Activated CD8-positive, alpha-beta T cell treated with anti-CD3 and anti-CD28 coated beads for 36 hours (primary cell): ENCODE results near the gene FBXL14. TPM values are rescaled to one million over a fixed set of nuclear protein-coding genes. Genes with fewer than 3 reads are reported as not detected.

Experiments
- ATAC-seq: fragments of 200-7000 bp; cut with Tn5 transposase; one replicate; pipeline ENCODE4 v1.10.0; 2021; ENCODE audit warnings: mild to moderate bottlenecking, moderate library complexity
- CTCF ChIA-PET: fragments of 350-600 bp; sonication (Branson Sonifier 250); formaldehyde crosslinking; loops from one replicate; lab custom pipeline; 2021; ENCODE audit warnings: antibody characterized with exemption; lab: Charles Lee
- POLR2A ChIA-PET: fragments of 350-600 bp; sonication (Branson Sonifier 250); formaldehyde crosslinking; loops from one replicate; lab custom pipeline; 2021; ENCODE audit warnings: antibody characterized with exemption; lab: Charles Lee
- DNase-seq: peaks from one replicate; pipeline ENCODE4 v3.0.0-alpha.2; 2020
- H3K27ac Mint-ChIP-seq: one replicate; pipeline ENCODE4 v1.8.0; 2021; ENCODE audit warnings: mild to moderate bottlenecking, mixed read lengths
- H3K27me3 Mint-ChIP-seq: one replicate; pipeline ENCODE4 v1.8.0; 2021; ENCODE audit warnings: mixed read lengths
- H3K36me3 Mint-ChIP-seq: one replicate; pipeline ENCODE4 v1.8.0; 2021; ENCODE audit warnings: low read depth, mixed read lengths
- H3K4me1 Mint-ChIP-seq: one replicate; pipeline ENCODE4 v1.8.0; 2021; ENCODE audit warnings: low read depth, mixed read lengths
- H3K4me3 Mint-ChIP-seq: one replicate; pipeline ENCODE4 v1.8.0; 2021; ENCODE audit warnings: mild to moderate bottlenecking, moderate library complexity, mixed read lengths
- H3K9me3 Mint-ChIP-seq: one replicate; pipeline ENCODE4 v1.8.0; 2021; ENCODE audit warnings: mixed read lengths
- intact Hi-C: fragments of 100-400 bp; cut with micrococcal nuclease; formaldehyde crosslinking; loops from one replicate; pipeline ENCODE4 v1.10.0; 2022
- total RNA-seq, 2 experiments: library from RNA; stranded (reverse); gene quantifications; one replicate each; pipeline ENCODE4 v1.2.3, GENCODE V29; 2021
- TF ChIP-seq, protein P1 (sequence below): fragments of 200-600 bp; IDR thresholded peaks from one replicate; pipeline ENCODE4 v1.8.0; 2022; ENCODE audit warnings: antibody characterized with exemption, mild to moderate bottlenecking

FBXL14 gene
- total RNA-seq, 2 experiments from 2014 or later: 23.3 to 25.1 TPM

DNA sequence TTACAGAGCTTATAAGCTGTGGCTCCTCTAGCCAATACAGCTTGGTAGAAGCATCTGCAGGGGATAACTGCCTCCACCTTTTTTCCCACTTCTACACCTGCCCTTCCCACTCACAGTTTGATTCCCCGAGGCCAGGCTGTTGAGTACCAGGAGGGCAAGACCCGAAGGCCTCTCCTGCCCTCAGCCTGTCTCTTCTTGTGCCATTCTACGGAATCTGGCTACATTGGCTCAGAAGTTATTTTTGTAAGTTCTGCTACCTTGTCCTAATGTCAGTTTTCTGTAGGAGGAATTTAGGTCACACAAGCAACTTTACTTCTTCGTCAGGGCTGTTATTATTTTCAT lies 11.7 kb downstream of the FBXL14 start:
- TF ChIP-seq, protein P1, sequence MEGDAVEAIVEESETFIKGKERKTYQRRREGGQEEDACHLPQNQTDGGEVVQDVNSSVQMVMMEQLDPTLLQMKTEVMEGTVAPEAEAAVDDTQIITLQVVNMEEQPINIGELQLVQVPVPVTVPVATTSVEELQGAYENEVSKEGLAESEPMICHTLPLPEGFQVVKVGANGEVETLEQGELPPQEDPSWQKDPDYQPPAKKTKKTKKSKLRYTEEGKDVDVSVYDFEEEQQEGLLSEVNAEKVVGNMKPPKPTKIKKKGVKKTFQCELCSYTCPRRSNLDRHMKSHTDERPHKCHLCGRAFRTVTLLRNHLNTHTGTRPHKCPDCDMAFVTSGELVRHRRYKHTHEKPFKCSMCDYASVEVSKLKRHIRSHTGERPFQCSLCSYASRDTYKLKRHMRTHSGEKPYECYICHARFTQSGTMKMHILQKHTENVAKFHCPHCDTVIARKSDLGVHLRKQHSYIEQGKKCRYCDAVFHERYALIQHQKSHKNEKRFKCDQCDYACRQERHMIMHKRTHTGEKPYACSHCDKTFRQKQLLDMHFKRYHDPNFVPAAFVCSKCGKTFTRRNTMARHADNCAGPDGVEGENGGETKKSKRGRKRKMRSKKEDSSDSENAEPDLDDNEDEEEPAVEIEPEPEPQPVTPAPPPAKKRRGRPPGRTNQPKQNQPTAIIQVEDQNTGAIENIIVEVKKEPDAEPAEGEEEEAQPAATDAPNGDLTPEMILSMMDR: no peak
- POLR2A ChIA-PET: interaction anchor here (1.3 kb wide), 1 partner anchor 465 kb away, joined by 4 read pairs; no protein-coding TSS in a partner anchor
- CTCF ChIA-PET: interaction anchor here (0.7 to 10.4 kb wide), 70 partner anchors 8 to 1007 kb away, joined by 3 to 177 read pairs (median 4); partner anchors contain the start of gene FBXL14
- intact Hi-C loops: loop anchor here (5.0 kb wide), 1 partner anchor 465 kb away; no protein-coding TSS in a partner anchor
- Mint-ChIP-seq H3K4me3 (no peak overlapping the region), H3K27ac (no peak overlapping the region), H3K36me3 (no peaks in the 10 kb centered on the region), H3K27me3 (no peaks in the 10 kb centered on the region), H3K4me1 (peaks cover 13% of the 10 kb centered on the region), H3K9me3 (no peaks in the 10 kb centered on the region)
- DNase-seq (no peak), ATAC-seq (no peak)

DNA sequence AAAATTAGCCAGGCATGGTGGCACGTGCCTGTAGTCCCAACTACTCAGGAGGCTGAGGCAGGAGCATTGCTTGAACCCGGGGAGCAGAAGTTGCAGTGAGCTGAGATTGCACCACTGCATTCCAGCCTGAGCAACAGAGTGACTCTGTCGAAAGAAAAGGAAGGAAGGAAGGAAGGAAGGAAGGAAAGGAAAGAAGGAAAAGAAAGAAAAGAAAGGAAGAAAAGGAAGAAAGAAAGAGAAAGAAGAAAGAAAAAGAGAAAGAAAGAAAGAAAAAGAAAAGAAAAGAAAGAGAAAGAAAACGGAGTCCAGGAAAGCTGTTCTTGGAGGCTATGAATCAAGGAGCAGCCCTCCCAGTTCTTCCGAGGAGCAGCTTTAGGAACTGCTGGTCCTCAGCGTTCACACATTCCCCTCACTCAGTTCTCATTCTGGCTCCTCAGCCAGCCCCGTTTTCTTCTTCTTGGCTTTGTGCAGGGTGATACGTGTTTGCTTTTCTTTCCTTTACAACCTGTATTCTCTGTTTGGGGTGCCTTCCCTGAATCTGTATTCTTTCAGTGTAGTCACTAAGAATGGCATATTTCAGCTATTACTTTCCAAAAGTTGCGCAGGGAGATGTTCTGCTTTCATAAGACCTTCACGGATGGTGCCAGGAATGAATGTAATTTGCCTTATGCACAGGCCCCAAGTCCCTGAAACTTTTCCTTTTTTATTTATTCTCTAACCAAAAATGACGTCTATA lies 12.2 kb downstream of the FBXL14 start:
- DNase-seq (no peak), ATAC-seq (no peak)
- intact Hi-C loops: loop anchor here (5.0 kb wide), 1 partner anchor 465 kb away; no protein-coding TSS in a partner anchor
- Mint-ChIP-seq H3K27me3 (no peaks in the 10 kb centered on the region), H3K9me3 (no peaks in the 10 kb centered on the region), H3K4me3 (no peak overlapping the region), H3K27ac (no peak overlapping the region), H3K4me1 (peaks cover 8% of the 10 kb centered on the region), H3K36me3 (no peaks in the 10 kb centered on the region)
- ChIA-PET CTCF (interaction anchor here (0.8 to 10.4 kb wide), 20 partner anchors 8 to 1006 kb away, joined by 3 to 177 read pairs (median 6); no protein-coding TSS in a partner anchor), POLR2A (interaction anchor here (1.3 kb wide), 1 partner anchor 464 kb away, joined by 4 read pairs; no protein-coding TSS in a partner anchor)
- TF ChIP-seq, protein P1: no peak

DNA sequence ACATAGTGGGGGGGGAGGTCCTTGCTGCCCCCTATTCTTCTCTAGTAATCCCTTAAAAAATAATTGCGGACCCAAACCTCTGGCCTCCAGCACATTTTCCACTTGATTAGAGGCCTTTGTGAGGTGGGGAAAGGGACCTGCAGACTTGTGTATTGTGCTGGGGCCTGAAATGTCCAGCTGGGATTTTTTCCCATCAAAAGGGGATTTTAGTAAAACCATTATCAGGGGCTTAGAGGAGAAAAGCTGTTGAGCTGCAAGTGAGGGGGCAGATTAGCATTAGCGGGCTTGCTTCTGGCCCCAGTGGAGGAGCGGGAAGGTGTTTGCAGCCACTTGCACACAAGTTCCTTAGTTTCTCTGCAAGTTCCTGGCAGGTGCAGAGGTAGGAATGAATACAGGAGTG lies 13.9 kb downstream of the FBXL14 start:
- no peak overlapping the region for H3K27ac Mint-ChIP-seq
- ChIA-PET POLR2A (no interaction called here), CTCF (interaction anchor here (10.4 kb wide), 1 partner anchor 463 kb away, joined by 177 read pairs; no protein-coding TSS in a partner anchor)
- peaks cover 8% of the 10 kb centered on the region for H3K4me1 Mint-ChIP-seq
- H3K9me3 Mint-ChIP-seq: no peaks in the 10 kb centered on the region
- ATAC-seq: no peak
- no peaks in the 10 kb centered on the region for H3K27me3 Mint-ChIP-seq
- intact Hi-C loops: loop anchor here (5.0 kb wide), 1 partner anchor 463 kb away; no protein-coding TSS in a partner anchor
- no peak for DNase-seq
- TF ChIP-seq, protein P1: no peak
- no peak overlapping the region for H3K4me3 Mint-ChIP-seq
- no peaks in the 10 kb centered on the region for H3K36me3 Mint-ChIP-seq

DNA sequence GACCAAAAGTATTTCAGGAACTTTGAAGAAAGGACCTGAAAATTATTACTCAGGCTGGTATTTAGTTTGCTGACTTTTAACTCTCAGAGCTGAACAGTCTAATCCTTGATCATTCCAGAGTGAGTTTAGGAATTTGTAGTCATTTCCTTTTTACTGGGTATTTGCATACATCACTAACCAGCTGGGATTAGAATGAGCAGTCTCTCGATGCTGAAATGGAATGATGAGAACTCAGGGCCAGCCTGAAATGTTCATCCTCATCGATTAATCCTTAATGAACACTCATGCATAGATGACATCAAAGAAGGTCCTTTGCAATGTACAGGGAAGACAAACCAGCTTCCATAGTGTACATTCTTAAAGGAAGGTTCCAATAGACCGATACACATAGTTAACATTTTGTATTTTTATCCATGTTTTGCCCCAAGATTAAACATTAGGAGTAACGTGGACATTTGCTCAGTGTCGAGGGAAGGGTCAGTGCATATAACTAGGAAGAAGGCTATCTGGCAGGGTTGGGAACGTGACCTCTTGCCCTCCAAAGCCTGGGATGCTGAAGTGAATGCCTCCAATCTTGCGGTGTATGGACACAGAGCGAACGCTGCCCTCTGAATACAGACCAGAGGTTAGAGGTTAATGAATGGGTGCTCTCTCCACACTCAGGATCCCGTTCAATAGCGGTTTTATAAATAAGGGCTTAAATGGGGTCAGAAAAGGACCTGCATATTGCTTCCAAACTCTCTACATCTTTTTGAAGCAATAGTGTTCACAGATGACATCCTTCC lies 14.5 kb downstream of the FBXL14 start:
- Mint-ChIP-seq H3K27ac (no peak overlapping the region), H3K36me3 (no peaks in the 10 kb centered on the region), H3K4me1 (peaks cover 8% of the 10 kb centered on the region), H3K4me3 (no peak overlapping the region), H3K9me3 (no peaks in the 10 kb centered on the region), H3K27me3 (no peaks in the 10 kb centered on the region)
- ATAC-seq: no peak
- no peak for DNase-seq
- intact Hi-C loops: loop anchor here (5.0 kb wide), 1 partner anchor 463 kb away; no protein-coding TSS in a partner anchor
- TF ChIP-seq, protein P1: no peak
- CTCF ChIA-PET: interaction anchor here (1.1 to 10.4 kb wide), 3 partner anchors 13 to 462 kb away, joined by 3 to 177 read pairs (median 3); no protein-coding TSS in a partner anchor
- POLR2A ChIA-PET: no interaction called here
